ENCODE data around the gene VANGL1. TPM values are rescaled to one million over a fixed set of nuclear protein-coding genes. Genes with fewer than 3 reads are reported as not detected.
A peak's percentile ranks its signal among the peaks of the same experiment; 100 is the strongest.
"Not testable (repeated sequence)": the region's sequence is repeated elsewhere in the genome, so short reads cannot be mapped to it uniquely, and the experiment has no call there.

The VANGL1 gene
- total RNA-seq, 2 donors from 2014 or later = 4.2 to 6.8 TPM

- ATAC-seq (replicated peaks) = no peak
- H3K36me3 Mint-ChIP-seq (ENCODE audit: low read depth) = no peaks in the 10 kb centered on the region
- no peak overlapping the region for H3K4me3 Mint-ChIP-seq
- peaks cover 33% of the 10 kb centered on the region for H3K27me3 Mint-ChIP-seq
- H3K4me1 Mint-ChIP-seq = no peaks in the 10 kb centered on the region
- no peak overlapping the region for H3K27ac Mint-ChIP-seq
- peaks cover 17% of the 10 kb centered on the region for H3K9me3 Mint-ChIP-seq
Observed at GRCh38 chr1:115632251-115633026, 9.3 kb upstream of the VANGL1 start.

GRCh38 chr1:115633606-115634005 lies 8.2 kb upstream of the VANGL1 start:
- H3K4me3 Mint-ChIP-seq; ATAC-seq (replicated peaks); H3K4me1 Mint-ChIP-seq; H3K36me3 Mint-ChIP-seq (ENCODE audit: low read depth); H3K27ac Mint-ChIP-seq: not testable (repeated sequence)
- Mint-ChIP-seq H3K27me3 (peaks cover 40% of the 10 kb centered on the region), H3K9me3 (peaks cover 22% of the 10 kb centered on the region)

DNA sequence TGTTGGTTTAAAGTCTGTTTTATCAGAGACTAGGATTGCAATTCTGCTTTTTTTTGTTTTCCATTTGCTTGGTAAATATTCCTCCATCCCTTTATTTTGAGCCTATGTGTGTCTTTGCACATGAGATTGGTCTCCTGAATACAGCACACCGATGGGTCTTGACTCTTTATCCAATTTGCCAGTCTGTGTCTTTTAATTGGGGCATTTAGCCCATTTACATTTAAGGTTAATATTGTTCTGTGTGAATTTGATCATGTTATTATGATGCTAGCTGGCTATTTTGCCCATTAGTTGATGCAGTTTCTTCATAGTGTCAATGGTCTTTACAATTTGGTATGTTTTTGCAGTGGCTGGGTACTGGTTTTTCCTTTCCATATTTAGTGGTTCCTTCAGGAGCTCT lies 4.5 kb upstream of the VANGL1 start:
- peaks cover 27% of the 10 kb centered on the region for H3K9me3 Mint-ChIP-seq
- H3K36me3 Mint-ChIP-seq (ENCODE audit: low read depth); H3K4me3 Mint-ChIP-seq; H3K27ac Mint-ChIP-seq; H3K4me1 Mint-ChIP-seq; ATAC-seq (replicated peaks): not testable (repeated sequence)
- H3K27me3 Mint-ChIP-seq = peaks cover 38% of the 10 kb centered on the region

DNA sequence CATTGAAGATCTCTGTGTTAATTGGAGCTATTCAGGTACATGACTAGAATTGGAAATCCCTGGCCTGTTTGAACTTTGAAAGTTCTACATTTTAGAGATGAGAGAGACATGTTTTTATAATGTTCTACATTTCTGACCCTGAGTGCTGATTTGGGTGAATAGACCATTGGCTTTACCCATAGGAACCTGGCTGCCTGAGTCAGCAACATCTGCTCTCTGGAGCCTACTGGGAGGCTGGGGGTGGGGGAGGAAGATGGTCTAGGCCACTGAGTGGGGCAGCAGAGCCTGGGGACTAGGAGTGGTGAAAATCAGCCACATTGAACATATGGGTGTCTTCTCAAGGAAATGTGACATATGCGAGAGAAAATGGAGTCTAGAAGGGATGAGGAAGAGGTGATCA lies 1.4 kb upstream of the VANGL1 start:
- Mint-ChIP-seq H3K27me3 (peaks cover 32% of the 10 kb centered on the region), H3K4me3 (no peak overlapping the region), H3K9me3 (peaks cover 27% of the 10 kb centered on the region), H3K27ac (no peak overlapping the region), H3K36me3 (ENCODE audit: low read depth) (no peaks in the 10 kb centered on the region), H3K4me1 (peaks cover 12% of the 10 kb centered on the region)
- no peak for ATAC-seq (replicated peaks)

GRCh38 chr1:115642168-115643072 lies 650 bp downstream of the VANGL1 start:
- peaks cover 15% of the 10 kb centered on the region for H3K9me3 Mint-ChIP-seq
- H3K4me3 Mint-ChIP-seq = peak overlapping the region; percentile 84
- H3K27me3 Mint-ChIP-seq = peaks cover 24% of the 10 kb centered on the region
- H3K36me3 Mint-ChIP-seq (ENCODE audit: low read depth) = no peaks in the 10 kb centered on the region
- peaks cover 12% of the 10 kb centered on the region for H3K4me1 Mint-ChIP-seq
- no peak overlapping the region for H3K27ac Mint-ChIP-seq
- peak; percentile 58 for ATAC-seq (replicated peaks)

DNA sequence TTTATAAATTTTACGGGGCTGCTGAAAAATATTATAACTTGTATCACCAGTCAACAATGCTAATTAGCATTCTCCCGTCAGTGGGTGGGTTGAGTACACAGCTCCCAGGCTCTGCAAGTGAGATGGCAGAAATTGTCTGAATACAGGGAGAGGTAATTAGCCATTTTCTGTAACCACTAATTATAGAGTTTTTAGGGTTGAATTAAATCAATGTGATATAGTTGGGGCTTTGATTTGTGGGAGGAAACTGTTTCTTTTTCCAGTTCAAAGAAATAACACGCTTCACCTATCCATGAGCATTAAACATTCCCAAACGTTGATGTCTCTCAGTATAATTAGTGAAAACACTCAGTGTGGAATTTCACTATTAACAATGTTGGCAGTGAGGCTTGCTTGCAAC lies 1.5 kb downstream of the VANGL1 start:
- Mint-ChIP-seq H3K36me3 (ENCODE audit: low read depth) (no peaks in the 10 kb centered on the region), H3K9me3 (peaks cover 9% of the 10 kb centered on the region), H3K27ac (no peak overlapping the region), H3K27me3 (peaks cover 16% of the 10 kb centered on the region), H3K4me3 (peak overlapping the region; percentile 84), H3K4me1 (peaks cover 12% of the 10 kb centered on the region)
- no peak for ATAC-seq (replicated peaks)

- Mint-ChIP-seq H3K27me3 (peaks cover 11% of the 10 kb centered on the region), H3K4me1 (peaks cover 12% of the 10 kb centered on the region), H3K36me3 (ENCODE audit: low read depth) (no peaks in the 10 kb centered on the region), H3K4me3 (peak overlapping the region; percentile 84), H3K27ac (no peak overlapping the region), H3K9me3 (peaks cover 4% of the 10 kb centered on the region)
- no peak for ATAC-seq (replicated peaks)
Observed at GRCh38 chr1:115643666-115644065, 1.9 kb downstream of the VANGL1 start.

DNA sequence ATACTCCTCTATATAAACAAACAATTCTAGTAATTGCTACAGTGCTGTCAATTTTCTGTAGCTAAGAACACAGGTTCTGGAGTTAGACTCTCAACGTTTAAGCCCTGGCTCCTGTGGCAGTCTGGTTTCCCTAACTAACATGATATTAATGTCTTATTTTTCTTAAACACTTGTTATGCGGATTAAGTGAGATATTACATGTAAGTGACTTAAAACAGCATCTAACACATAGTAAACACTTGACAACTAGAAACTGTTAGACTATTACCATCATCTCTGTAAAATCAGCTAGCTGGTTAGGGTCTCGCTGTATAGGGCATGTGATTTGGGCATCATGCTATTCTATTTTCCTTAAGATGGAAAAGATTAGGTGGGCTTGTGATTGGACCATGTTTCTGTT lies 2.3 kb downstream of the VANGL1 start:
- Mint-ChIP-seq H3K36me3 (ENCODE audit: low read depth) (no peaks in the 10 kb centered on the region), H3K4me3 (no peak overlapping the region), H3K27ac (no peak overlapping the region), H3K27me3 (peaks cover 11% of the 10 kb centered on the region), H3K9me3 (peaks cover 3% of the 10 kb centered on the region), H3K4me1 (peaks cover 12% of the 10 kb centered on the region)
- no peak for ATAC-seq (replicated peaks)

- ATAC-seq (replicated peaks) = no peak
- no peaks in the 10 kb centered on the region for H3K9me3 Mint-ChIP-seq
- H3K27me3 Mint-ChIP-seq = no peaks in the 10 kb centered on the region
- peaks cover 14% of the 10 kb centered on the region for H3K4me1 Mint-ChIP-seq
- no peak overlapping the region for H3K27ac Mint-ChIP-seq
- H3K4me3 Mint-ChIP-seq = no peak overlapping the region
- H3K36me3 Mint-ChIP-seq (ENCODE audit: low read depth) = peaks cover 6% of the 10 kb centered on the region
Observed at GRCh38 chr1:115647047-115647446, 5.3 kb downstream of the VANGL1 start.

- ATAC-seq (replicated peaks) = peak; percentile 71
- H3K27ac Mint-ChIP-seq = no peak overlapping the region
Observed at GRCh38 chr1:115647507-115647906, 5.7 kb downstream of the VANGL1 start.

DNA sequence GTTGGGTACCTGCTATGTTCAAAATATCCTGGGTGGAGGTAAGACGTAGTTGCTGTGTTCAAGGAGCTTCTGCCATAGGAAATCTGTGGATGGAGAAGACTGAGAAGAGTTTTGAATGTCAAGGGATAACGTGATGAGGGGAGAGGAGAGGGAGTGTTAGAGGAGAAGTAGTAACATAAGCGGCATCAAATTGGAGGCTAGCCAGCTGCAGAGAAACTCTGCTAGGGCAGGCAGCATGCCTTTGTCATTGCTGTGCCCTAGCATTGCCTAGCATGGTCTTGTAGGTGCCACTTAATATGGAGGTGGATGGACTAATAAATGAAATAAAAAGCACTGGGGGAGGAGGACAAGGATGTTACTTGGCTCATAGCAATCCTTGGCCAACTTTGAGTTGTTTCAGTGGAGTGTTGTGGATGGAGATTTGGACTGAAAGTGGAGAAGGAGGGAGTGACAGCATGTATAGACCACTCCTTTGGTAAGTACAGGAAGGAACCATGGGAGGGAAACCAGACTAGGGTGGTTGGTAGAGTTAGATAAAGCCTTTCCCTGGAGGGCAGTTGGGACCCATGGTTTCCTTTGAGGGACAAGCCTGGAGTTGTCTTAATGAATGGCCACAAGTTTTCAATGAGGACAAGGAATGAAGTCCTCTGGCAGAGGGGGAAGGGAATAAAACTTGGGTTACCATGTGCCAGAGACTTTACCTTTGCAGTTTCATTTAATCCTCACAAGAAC lies 6.3 kb downstream of the VANGL1 start:
- H3K27me3 Mint-ChIP-seq = no peaks in the 10 kb centered on the region
- no peak overlapping the region for H3K4me3 Mint-ChIP-seq
- H3K27ac Mint-ChIP-seq = no peak overlapping the region
- ATAC-seq (replicated peaks) = no peak
- H3K4me1 Mint-ChIP-seq = peaks cover 12% of the 10 kb centered on the region
- no peaks in the 10 kb centered on the region for H3K9me3 Mint-ChIP-seq
- H3K36me3 Mint-ChIP-seq (ENCODE audit: low read depth) = peaks cover 13% of the 10 kb centered on the region

More at GRCh38 chr1:115647507-115647906, 5.7 kb downstream of the VANGL1 start:
- Mint-ChIP-seq H3K27me3 (no peaks in the 10 kb centered on the region), H3K9me3 (no peaks in the 10 kb centered on the region), H3K4me3 (no peak overlapping the region), H3K4me1 (peaks cover 16% of the 10 kb centered on the region), H3K36me3 (ENCODE audit: low read depth) (peaks cover 11% of the 10 kb centered on the region)

GRCh38 chr1:115648717-115649691 lies 7.2 kb downstream of the VANGL1 start:
- peak; percentile 90 for ATAC-seq (replicated peaks)
- Mint-ChIP-seq H3K4me3 (no peak overlapping the region), H3K27me3 (no peaks in the 10 kb centered on the region), H3K36me3 (ENCODE audit: low read depth) (peaks cover 13% of the 10 kb centered on the region), H3K27ac (no peak overlapping the region), H3K4me1 (peaks cover 10% of the 10 kb centered on the region), H3K9me3 (no peaks in the 10 kb centered on the region)

GRCh38 chr1:115649964-115650363 lies 8.2 kb downstream of the VANGL1 start:
- H3K4me1 Mint-ChIP-seq = peaks cover 10% of the 10 kb centered on the region
- no peak for ATAC-seq (replicated peaks)
- H3K27ac Mint-ChIP-seq = no peak overlapping the region
- H3K36me3 Mint-ChIP-seq (ENCODE audit: low read depth) = peaks cover 13% of the 10 kb centered on the region
- H3K9me3 Mint-ChIP-seq = no peaks in the 10 kb centered on the region
- no peak overlapping the region for H3K4me3 Mint-ChIP-seq
- H3K27me3 Mint-ChIP-seq = no peaks in the 10 kb centered on the region

Data from activated T-helper 17 cell treated with anti-CD3 and anti-CD28 coated beads, Interleukin-2, amount 50 U/mL, for 72 hours (primary cell).